ENCODE data around the gene USF3.

GRCh38 chr3:113660896-113661295 lies 35.5 kb downstream of the USF3 start:
- TF ChIP-seq CTCF (IDR thresholded peaks at IDR 0.05) (no peak), POLR2A (IDR thresholded peaks at IDR 0.05) (no peak)
